Neural cell (in vitro differentiated cells): ENCODE data around the gene RPL36A. TPM values are rescaled to one million over a fixed set of nuclear protein-coding genes. Genes with fewer than 3 reads are reported as not detected.

Experiments
- H2AFZ ChIP-seq: fragments of 200-600, 300-800 bp; sonication (generic), shearing (Covaris generic); 2 replicates; pipeline ENCODE4 v1.6.0; 2014; ENCODE audit warnings: low read depth, mild to moderate bottlenecking, antibody characterized with exemption, low read length, moderate library complexity
- H3F3A ChIP-seq: fragments of 200-600 bp; shearing (Covaris generic); 2 replicates; pipeline ENCODE4 v1.6.1; 2016; ENCODE audit warnings: mild to moderate bottlenecking, moderate library complexity, mixed read lengths, antibody characterized with exemption, low read length; ENCODE audit not compliant: insufficient read depth, poor library complexity, severe bottlenecking
- H3K27ac ChIP-seq: fragments of 200-600, 300-800 bp; sonication (generic), shearing (Covaris generic); 2 replicates; pipeline ENCODE4 v1.5.1; 2014; ENCODE audit warnings: mild to moderate bottlenecking, low read length, moderate library complexity
- H3K27me3 ChIP-seq: fragments of 300-800, 200-600 bp; sonication (generic), shearing (Covaris generic); 2 replicates; pipeline ENCODE4 v1.6.0; 2014; ENCODE audit warnings: mild to moderate bottlenecking, low read depth, low read length, moderate library complexity; ENCODE audit not compliant: insufficient read depth
- H3K36me3 ChIP-seq: fragments of 300-800, 200-600 bp; sonication (generic), shearing (Covaris generic); 2 replicates; pipeline ENCODE4 v1.5.1; 2014; ENCODE audit warnings: mild to moderate bottlenecking, antibody characterized with exemption, low read length, moderate library complexity; ENCODE audit not compliant: insufficient read depth
- H3K4me2 ChIP-seq: fragments of 300-800, 200-600 bp; sonication (generic), shearing (Covaris generic); 2 replicates; pipeline ENCODE4 v1.6.0; 2014; ENCODE audit warnings: mild to moderate bottlenecking, low read length
- H3K4me3 ChIP-seq: fragments of 300-800, 200-600 bp; sonication (generic), shearing (Covaris generic); 2 replicates; pipeline ENCODE4 v1.5.1; 2014; ENCODE audit warnings: mild to moderate bottlenecking, low read length, moderate library complexity
- H3K79me2 ChIP-seq: fragments of 200-600 bp; shearing (Covaris generic); replicated peaks from 2 replicates; pipeline ENCODE4 v1.6.0; 2014; ENCODE audit warnings: mild to moderate bottlenecking, low read length, moderate library complexity; ENCODE audit not compliant: insufficient read depth
- H3K9ac ChIP-seq: fragments of 300-800, 200-600 bp; sonication (generic), shearing (Covaris generic); 2 replicates; pipeline ENCODE4 v1.6.1; 2016; ENCODE audit warnings: mild to moderate bottlenecking, low read length, mixed read lengths
- H3K9me2 ChIP-seq: fragments of 200-600 bp; shearing (Covaris generic); 2 replicates; pipeline ENCODE4 v1.6.1; 2016; ENCODE audit warnings: mild to moderate bottlenecking, low read length, mixed read lengths; ENCODE audit not compliant: insufficient read depth
- H3K9me3 ChIP-seq: fragments of 200-600, 300-800 bp; sonication (generic), shearing (Covaris generic); 2 replicates; pipeline ENCODE4 v1.6.1; 2016; ENCODE audit warnings: mild to moderate bottlenecking, mixed run types, low read length, moderate library complexity, mixed read lengths
- H4K20me1 ChIP-seq: fragments of 200-600 bp; shearing (Covaris generic); 2 replicates; pipeline ENCODE4 v1.6.1; 2016; ENCODE audit warnings: mild to moderate bottlenecking, mixed run types; ENCODE audit not compliant: insufficient read depth
- EP300 ChIP-seq: fragments of 450-650 bp; conservative IDR thresholded peaks from 2 replicates; pipeline ENCODE4 v1.6.1; 2014; ENCODE audit warnings: antibody characterized with exemption, mild to moderate bottlenecking, moderate library complexity; ENCODE audit not compliant: poor library complexity, severe bottlenecking
- EZH2 ChIP-seq: fragments of 200-600, 300-800 bp; shearing (Covaris generic), sonication (generic); IDR thresholded peaks from 2 replicates; pipeline ENCODE4 v1.6.1; 2014; ENCODE audit warnings: antibody characterized with exemption, low read length, borderline replicate concordance, mild to moderate bottlenecking; ENCODE audit not compliant: insufficient read depth, poor library complexity, severe bottlenecking
- MXI1 ChIP-seq: fragments of 450-650 bp; conservative IDR thresholded peaks from 2 replicates; pipeline ENCODE4 v1.6.1; 2014; ENCODE audit warnings: antibody characterized with exemption, mild to moderate bottlenecking; ENCODE audit not compliant: poor library complexity, severe bottlenecking
- POLR2AphosphoS5 ChIP-seq: IDR thresholded peaks from 2 replicates; pipeline ENCODE4 v1.6.1; 2012
- RAD21 ChIP-seq: fragments of 450-650 bp; conservative IDR thresholded peaks from 2 replicates; pipeline ENCODE4 v1.6.1; 2014; ENCODE audit warnings: antibody characterized with exemption, mild to moderate bottlenecking, moderate library complexity
- SMC3 ChIP-seq: fragments of 450-650 bp; conservative IDR thresholded peaks from 2 replicates; pipeline ENCODE4 v1.6.1; 2014; ENCODE audit warnings: antibody characterized with exemption, mild to moderate bottlenecking, moderate library complexity; ENCODE audit not compliant: poor library complexity
- TAF1 ChIP-seq: IDR thresholded peaks from 2 replicates; pipeline ENCODE4 v1.6.1; 2012; ENCODE audit warnings: low read depth
- polyA plus RNA-seq: library from polyadenylated mRNA; depleted of rRNA; stranded (reverse); fragments of >200 nt; gene quantifications from 2 replicates; pipeline ENCODE4 v1.2.3, GENCODE V29; 2014
- TF ChIP-seq, protein P1 (sequence below): IDR thresholded peaks from 2 replicates; pipeline ENCODE4 v1.6.1; 2012; ENCODE audit warnings: borderline replicate concordance
- TF ChIP-seq, protein P2 (sequence below): fragments of 450-650 bp; IDR thresholded peaks from 2 replicates; pipeline ENCODE4 v1.5.1; 2014; ENCODE audit warnings: antibody characterized with exemption, mild to moderate bottlenecking, moderate library complexity; ENCODE audit not compliant: poor library complexity, severe bottlenecking

The RPL36A gene
- polyA plus RNA-seq, 1 donor from 2014 or later = 1,978 TPM

DNA sequence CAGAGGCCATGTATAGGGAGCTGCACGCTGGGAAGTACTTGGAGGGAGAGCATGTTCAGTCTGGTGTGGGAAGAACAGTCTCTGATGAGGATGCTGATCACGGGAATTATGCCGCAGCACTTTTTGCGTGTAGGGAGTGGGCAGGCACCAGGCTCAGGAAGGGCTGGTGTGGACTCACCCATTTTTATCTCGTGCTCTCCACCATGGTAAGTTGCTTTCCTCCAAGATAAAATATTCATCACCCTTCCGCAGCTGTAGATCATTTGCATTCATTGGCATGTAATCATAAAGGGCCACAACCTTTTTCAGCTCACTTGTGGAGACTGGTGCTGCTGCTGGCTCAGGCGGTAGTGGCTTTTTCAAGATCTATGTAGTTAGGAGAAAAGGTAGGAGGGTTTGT lies 30.4 kb upstream of the RPL36A start:
- H3K9me2 ChIP-seq = no peaks in the 10 kb centered on the region
- no peak overlapping the region for H3K27ac ChIP-seq
- H2AFZ ChIP-seq = no peak overlapping the region

DNA sequence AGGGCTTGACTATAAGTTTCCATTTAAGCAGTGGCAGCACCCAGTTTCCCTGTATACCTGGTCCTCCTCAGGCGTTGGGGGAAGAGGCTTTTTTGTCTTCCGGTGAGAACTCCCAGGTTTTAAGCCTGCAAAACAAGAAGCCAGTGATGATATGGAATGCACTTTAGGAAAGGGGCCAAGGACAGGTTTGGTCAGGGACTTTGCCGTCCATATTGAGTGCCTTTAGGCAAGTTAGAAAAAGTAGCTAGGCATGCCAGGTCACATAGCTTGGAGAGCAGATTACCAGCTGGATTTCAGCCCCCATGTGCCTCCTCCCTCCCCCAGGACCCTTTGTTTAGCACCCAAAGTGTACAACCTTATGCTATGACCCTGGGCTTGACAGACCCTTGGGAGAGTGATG lies 28.7 kb upstream of the RPL36A start:
- no peak overlapping the region for H3K27ac ChIP-seq
- no peaks in the 10 kb centered on the region for H3K9me2 ChIP-seq
- no peak overlapping the region for H3K9ac ChIP-seq
- H3K27me3 ChIP-seq = no peaks in the 10 kb centered on the region
- H4K20me1 ChIP-seq = no peaks in the 10 kb centered on the region
- H3K4me2 ChIP-seq = no peak overlapping the region
- H3K36me3 ChIP-seq = no peaks in the 10 kb centered on the region
- H3K79me2 ChIP-seq = no peaks in the 10 kb centered on the region
- no peaks in the 10 kb centered on the region for H3K9me3 ChIP-seq
- H2AFZ ChIP-seq = no peak overlapping the region
- no peaks in the 10 kb centered on the region for H3F3A ChIP-seq
- TF ChIP-seq, protein P1, sequence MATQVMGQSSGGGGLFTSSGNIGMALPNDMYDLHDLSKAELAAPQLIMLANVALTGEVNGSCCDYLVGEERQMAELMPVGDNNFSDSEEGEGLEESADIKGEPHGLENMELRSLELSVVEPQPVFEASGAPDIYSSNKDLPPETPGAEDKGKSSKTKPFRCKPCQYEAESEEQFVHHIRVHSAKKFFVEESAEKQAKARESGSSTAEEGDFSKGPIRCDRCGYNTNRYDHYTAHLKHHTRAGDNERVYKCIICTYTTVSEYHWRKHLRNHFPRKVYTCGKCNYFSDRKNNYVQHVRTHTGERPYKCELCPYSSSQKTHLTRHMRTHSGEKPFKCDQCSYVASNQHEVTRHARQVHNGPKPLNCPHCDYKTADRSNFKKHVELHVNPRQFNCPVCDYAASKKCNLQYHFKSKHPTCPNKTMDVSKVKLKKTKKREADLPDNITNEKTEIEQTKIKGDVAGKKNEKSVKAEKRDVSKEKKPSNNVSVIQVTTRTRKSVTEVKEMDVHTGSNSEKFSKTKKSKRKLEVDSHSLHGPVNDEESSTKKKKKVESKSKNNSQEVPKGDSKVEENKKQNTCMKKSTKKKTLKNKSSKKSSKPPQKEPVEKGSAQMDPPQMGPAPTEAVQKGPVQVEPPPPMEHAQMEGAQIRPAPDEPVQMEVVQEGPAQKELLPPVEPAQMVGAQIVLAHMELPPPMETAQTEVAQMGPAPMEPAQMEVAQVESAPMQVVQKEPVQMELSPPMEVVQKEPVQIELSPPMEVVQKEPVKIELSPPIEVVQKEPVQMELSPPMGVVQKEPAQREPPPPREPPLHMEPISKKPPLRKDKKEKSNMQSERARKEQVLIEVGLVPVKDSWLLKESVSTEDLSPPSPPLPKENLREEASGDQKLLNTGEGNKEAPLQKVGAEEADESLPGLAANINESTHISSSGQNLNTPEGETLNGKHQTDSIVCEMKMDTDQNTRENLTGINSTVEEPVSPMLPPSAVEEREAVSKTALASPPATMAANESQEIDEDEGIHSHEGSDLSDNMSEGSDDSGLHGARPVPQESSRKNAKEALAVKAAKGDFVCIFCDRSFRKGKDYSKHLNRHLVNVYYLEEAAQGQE = no peak
- no peak for TF ChIP-seq MXI1
- no peak for TF ChIP-seq SMC3
- no peak overlapping the region for H3K4me3 ChIP-seq

More for the DNA sequence above, 30.4 kb upstream of the RPL36A start:
- Histone ChIP-seq H3K27me3 (no peaks in the 10 kb centered on the region), H3K79me2 (no peaks in the 10 kb centered on the region), H3F3A (no peaks in the 10 kb centered on the region), H3K9ac (no peak overlapping the region), H3K4me3 (no peak overlapping the region), H3K9me3 (no peaks in the 10 kb centered on the region), H3K36me3 (no peaks in the 10 kb centered on the region), H3K4me2 (no peak overlapping the region), H4K20me1 (no peaks in the 10 kb centered on the region)
- TF ChIP-seq, protein P2, sequence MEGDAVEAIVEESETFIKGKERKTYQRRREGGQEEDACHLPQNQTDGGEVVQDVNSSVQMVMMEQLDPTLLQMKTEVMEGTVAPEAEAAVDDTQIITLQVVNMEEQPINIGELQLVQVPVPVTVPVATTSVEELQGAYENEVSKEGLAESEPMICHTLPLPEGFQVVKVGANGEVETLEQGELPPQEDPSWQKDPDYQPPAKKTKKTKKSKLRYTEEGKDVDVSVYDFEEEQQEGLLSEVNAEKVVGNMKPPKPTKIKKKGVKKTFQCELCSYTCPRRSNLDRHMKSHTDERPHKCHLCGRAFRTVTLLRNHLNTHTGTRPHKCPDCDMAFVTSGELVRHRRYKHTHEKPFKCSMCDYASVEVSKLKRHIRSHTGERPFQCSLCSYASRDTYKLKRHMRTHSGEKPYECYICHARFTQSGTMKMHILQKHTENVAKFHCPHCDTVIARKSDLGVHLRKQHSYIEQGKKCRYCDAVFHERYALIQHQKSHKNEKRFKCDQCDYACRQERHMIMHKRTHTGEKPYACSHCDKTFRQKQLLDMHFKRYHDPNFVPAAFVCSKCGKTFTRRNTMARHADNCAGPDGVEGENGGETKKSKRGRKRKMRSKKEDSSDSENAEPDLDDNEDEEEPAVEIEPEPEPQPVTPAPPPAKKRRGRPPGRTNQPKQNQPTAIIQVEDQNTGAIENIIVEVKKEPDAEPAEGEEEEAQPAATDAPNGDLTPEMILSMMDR = no peak
- TF ChIP-seq, protein P1 = no peak
- TF ChIP-seq MXI1 (no peak), POLR2AphosphoS5 (no peak), RAD21 (no peak), EP300 (no peak), SMC3 (no peak), TAF1 (no peak), EZH2 (no peak)
